HG03097 (cell line): ENCODE results near the gene ACSL3.
"Not testable (repeated sequence)": the region's sequence is repeated elsewhere in the genome, so short reads cannot be mapped to it uniquely, and the experiment has no call there.

ENCODE experiments used
- ATAC-seq: cut with Tn5 transposase; IDR thresholded peaks from one replicate; pipeline ENCODE4 v1.9.1; 2021; ENCODE audit not compliant: unreplicated experiment, low FRiP score

Gene ACSL3

GRCh38 chr2:222965555-222965954 lies 104.7 kb downstream of the ACSL3 start:
- no peak for ATAC-seq

- no peak for ATAC-seq
Observed at GRCh38 chr2:222968550-222969155, 107.8 kb downstream of the ACSL3 start.

DNA sequence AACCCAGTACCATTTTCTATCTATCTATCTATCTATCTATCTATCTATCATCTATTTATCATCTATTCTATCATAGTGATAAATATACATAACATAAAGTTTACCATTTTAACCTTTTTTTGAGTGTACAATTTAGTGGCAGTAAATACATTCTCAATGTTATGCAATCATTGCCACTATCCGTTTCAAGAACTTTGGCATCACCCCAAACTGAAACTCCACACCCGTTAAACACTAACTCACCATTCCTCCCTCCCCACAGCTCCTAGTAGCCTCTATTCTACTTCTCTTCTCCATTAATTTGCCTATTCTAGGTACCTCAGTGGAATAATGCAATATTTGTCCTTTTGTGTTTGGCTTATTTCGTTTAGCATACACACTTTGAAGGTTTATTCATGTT lies 108.7 kb downstream of the ACSL3 start:
- no peak for ATAC-seq

GRCh38 chr2:222972420-222972819 lies 111.6 kb downstream of the ACSL3 start:
- no peak for ATAC-seq

GRCh38 chr2:222973237-222973636 lies 112.4 kb downstream of the ACSL3 start:
- no peak for ATAC-seq

- ATAC-seq: no peak
Observed at GRCh38 chr2:222973733-222974132, 112.9 kb downstream of the ACSL3 start.

- ATAC-seq: no peak
Observed at GRCh38 chr2:222976521-222977061, 115.8 kb downstream of the ACSL3 start.

- no peak for ATAC-seq
Observed at GRCh38 chr2:222977121-222977520, 116.3 kb downstream of the ACSL3 start.

DNA sequence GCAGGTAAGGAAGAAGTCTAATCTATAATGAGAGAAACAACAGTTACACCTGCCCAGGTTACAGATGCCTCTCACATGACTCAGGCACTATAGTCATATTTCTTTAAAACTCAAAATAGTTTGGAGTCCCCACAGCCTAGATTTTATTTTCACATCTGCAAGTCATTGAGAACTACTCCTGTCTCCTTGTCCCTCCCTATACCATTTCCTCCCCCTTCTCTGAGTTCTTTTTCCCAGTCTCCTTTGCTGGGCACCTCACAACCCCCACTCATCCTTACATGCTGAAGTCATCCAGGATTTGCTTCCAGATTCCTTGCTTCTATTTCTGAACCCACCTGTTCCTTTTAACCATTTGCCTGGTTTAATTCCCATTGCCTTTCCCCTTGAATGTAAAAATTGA lies 118.0 kb downstream of the ACSL3 start:
- no peak for ATAC-seq

DNA sequence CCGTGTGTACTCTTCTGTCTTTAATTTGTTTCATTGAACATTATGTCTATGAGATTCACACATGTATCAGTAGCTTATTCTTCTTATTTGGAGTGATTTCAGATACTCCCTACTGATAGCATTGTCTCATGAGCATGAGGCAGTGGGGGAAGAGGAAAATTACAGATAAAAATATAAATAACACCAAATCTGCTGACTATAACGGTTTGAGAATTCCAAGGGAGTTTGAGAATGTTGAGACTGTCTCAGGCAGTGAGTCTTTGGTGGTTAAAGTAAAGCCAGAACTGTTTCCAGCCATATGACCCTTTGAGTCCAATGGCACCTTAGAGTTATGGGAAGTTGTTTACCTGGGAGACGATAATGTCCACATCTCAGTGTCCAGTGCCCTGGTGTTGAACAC lies 118.6 kb downstream of the ACSL3 start:
- no peak for ATAC-seq

GRCh38 chr2:222982010-222982908 lies 121.4 kb downstream of the ACSL3 start:
- ATAC-seq: no peak

- no peak for ATAC-seq
Observed at GRCh38 chr2:222982909-222983265, 122.1 kb downstream of the ACSL3 start.

- no peak for ATAC-seq
Observed at GRCh38 chr2:222984908-222985307, 124.1 kb downstream of the ACSL3 start.

- ATAC-seq: no peak
Observed at GRCh38 chr2:222989431-222989830, 128.6 kb downstream of the ACSL3 start.

DNA sequence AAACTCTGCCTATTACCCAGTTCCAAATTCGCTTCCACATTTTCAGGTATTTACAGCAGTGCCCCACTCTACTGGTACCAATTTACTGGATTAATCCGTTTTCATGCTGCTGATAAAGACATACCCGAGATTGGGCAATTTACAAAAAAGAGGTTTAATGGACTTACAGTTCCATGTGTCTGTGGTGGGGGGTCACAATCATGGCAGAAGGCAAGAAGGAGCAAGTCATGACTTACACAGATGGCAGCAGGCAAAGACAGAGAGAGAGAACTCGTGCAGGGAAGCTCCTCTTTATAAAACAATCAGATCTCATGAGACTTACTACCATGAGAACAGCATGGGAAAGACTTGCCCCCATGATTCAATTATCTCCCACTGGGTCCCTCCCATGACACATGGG lies 129.4 kb downstream of the ACSL3 start:
- ATAC-seq: not testable (repeated sequence)

DNA sequence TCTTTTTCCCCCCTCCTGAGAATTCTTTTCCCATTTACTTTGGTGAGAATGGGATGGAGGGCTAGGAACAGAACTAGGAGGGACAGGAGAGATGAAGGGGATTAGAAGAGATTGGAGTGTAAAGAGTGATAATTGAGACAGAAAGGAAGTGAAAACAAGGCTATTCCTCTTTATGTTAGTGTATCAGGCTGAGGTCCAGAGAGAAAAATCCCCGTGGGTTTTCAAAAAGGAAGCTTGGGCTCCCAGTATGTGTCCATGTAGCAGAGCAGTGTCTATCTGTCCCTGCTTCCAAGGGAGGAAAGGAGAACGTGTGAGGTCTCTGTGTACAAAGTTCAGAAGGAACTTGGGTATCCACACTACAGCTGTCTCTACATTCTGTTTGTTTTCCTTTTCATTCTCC lies 131.3 kb downstream of the ACSL3 start:
- no peak for ATAC-seq
